CD4-positive, alpha-beta T cell treated with Interferon gamma for 1 hour (primary cell): ENCODE results near the gene POU6F2.
"Not testable (repeated sequence)": the region's sequence is repeated elsewhere in the genome, so short reads cannot be mapped to it uniquely, and the experiment has no call there.

ENCODE experiments used
- DNase-seq: peaks from one replicate; pipeline ENCODE4 v3.0.0-alpha.2; 2020

Gene POU6F2

GRCh38 chr7:39367943-39368342 lies 390.2 kb downstream of the POU6F2 start:
- DNase-seq: no peak

GRCh38 chr7:39372383-39372782 lies 394.7 kb downstream of the POU6F2 start:
- DNase-seq: no peak

GRCh38 chr7:39374436-39375040 lies 396.8 kb downstream of the POU6F2 start:
- DNase-seq: no peak

- no peak for DNase-seq
Measured at GRCh38 chr7:39375047-39375873, 397.6 kb downstream of the POU6F2 start.

- DNase-seq: no peak
Measured at GRCh38 chr7:39375874-39376190, 398.1 kb downstream of the POU6F2 start.

- DNase-seq: not testable (repeated sequence)
Measured at GRCh38 chr7:39376881-39377280, 399.2 kb downstream of the POU6F2 start.

GRCh38 chr7:39379416-39379815 lies 401.7 kb downstream of the POU6F2 start:
- no peak for DNase-seq

- DNase-seq: no peak
Measured at GRCh38 chr7:39383136-39383535, 405.4 kb downstream of the POU6F2 start.

GRCh38 chr7:39384386-39384785 lies 406.7 kb downstream of the POU6F2 start:
- DNase-seq: no peak

GRCh38 chr7:39386718-39387117 lies 409.0 kb downstream of the POU6F2 start:
- DNase-seq: no peak

- DNase-seq: no peak
Measured at GRCh38 chr7:39392151-39392550, 414.4 kb downstream of the POU6F2 start.

- no peak for DNase-seq
Measured at GRCh38 chr7:39394105-39394680, 416.5 kb downstream of the POU6F2 start.

GRCh38 chr7:39399458-39399857 lies 421.7 kb downstream of the POU6F2 start:
- DNase-seq: no peak

GRCh38 chr7:39399986-39400385 lies 422.3 kb downstream of the POU6F2 start:
- DNase-seq: no peak

GRCh38 chr7:39400836-39401235 lies 423.1 kb downstream of the POU6F2 start:
- DNase-seq: no peak

- DNase-seq: no peak
Measured at GRCh38 chr7:39402034-39402433, 424.3 kb downstream of the POU6F2 start.

GRCh38 chr7:39404907-39405306 lies 427.2 kb downstream of the POU6F2 start:
- no peak for DNase-seq

- no peak for DNase-seq
Measured at GRCh38 chr7:39405581-39405980, 427.9 kb downstream of the POU6F2 start.

GRCh38 chr7:39406467-39406866 lies 428.8 kb downstream of the POU6F2 start:
- no peak for DNase-seq

GRCh38 chr7:39407137-39407536 lies 429.4 kb downstream of the POU6F2 start:
- DNase-seq: no peak

GRCh38 chr7:39407723-39408122 lies 430.0 kb downstream of the POU6F2 start:
- no peak for DNase-seq

GRCh38 chr7:39408906-39409305 lies 431.2 kb downstream of the POU6F2 start:
- no peak for DNase-seq

GRCh38 chr7:39410582-39410981 lies 432.9 kb downstream of the POU6F2 start:
- no peak for DNase-seq

GRCh38 chr7:39413636-39414223 lies 436.0 kb downstream of the POU6F2 start:
- no peak for DNase-seq
